Activated T-helper 17 cell treated with anti-CD3 and anti-CD28 coated beads, Interleukin-2, amount 50 U/mL, for 72 hours (primary cell): ENCODE results near the gene PSORS1C1. TPM values are rescaled to one million over a fixed set of nuclear protein-coding genes. Genes with fewer than 3 reads are reported as not detected.
A peak's percentile ranks its signal among the peaks of the same experiment; 100 is the strongest.
"Not testable (repeated sequence)": the region's sequence is repeated elsewhere in the genome, so short reads cannot be mapped to it uniquely, and the experiment has no call there.

Experiments
- ATAC-seq: fragments of 150-1000 bp; cut with Tn5 transposase; replicated peaks from 2 replicates; pipeline ENCODE4 v1.10.0; 2021; ENCODE audit warnings: mild to moderate bottlenecking, moderate library complexity
- H3K27ac Mint-ChIP-seq: one replicate; pipeline ENCODE4 v1.8.0; 2022; ENCODE audit warnings: mixed read lengths
- H3K27me3 Mint-ChIP-seq: one replicate; pipeline ENCODE4 v1.8.0; 2022; ENCODE audit warnings: mixed read lengths
- H3K36me3 Mint-ChIP-seq: one replicate; pipeline ENCODE4 v1.8.0; 2022; ENCODE audit warnings: low read depth, mild to moderate bottlenecking, mixed read lengths
- H3K4me1 Mint-ChIP-seq: one replicate; pipeline ENCODE4 v1.8.0; 2022; ENCODE audit warnings: mixed read lengths
- H3K4me3 Mint-ChIP-seq: one replicate; pipeline ENCODE4 v1.8.0; 2022; ENCODE audit warnings: mild to moderate bottlenecking, mixed read lengths
- H3K9me3 Mint-ChIP-seq: one replicate; pipeline ENCODE4 v1.8.0; 2022; ENCODE audit warnings: mixed read lengths
- total RNA-seq, 2 donors: library from RNA; stranded (reverse); gene quantifications; one replicate each; pipeline ENCODE4 v1.2.3, GENCODE V29; 2022

The PSORS1C1 gene, protein sequence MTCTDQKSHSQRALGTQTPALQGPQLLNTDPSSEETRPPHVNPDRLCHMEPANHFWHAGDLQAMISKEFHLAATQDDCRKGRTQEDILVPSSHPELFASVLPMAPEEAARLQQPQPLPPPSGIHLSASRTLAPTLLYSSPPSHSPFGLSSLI
- not detected for total RNA-seq

DNA sequence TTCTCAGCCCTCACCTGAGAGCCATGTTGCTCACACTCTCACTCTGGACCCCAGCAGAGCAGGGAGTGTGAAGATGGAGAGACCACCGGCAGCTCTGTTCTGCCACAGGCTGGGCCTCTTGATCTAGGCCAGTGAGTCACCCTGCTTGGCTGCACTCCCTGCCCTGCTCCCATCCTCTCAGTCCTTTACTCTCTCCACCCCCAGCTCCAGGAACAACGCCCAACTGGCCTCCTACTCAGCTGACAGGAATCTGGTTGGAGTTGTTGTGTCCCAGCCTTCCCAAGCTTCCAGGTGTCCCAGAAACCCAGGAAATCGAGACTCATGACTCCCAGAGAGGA is at the start of gene PSORS1C1:
Gene PSORS1C1 (plus strand): TSS at position 260 of the 338 bp plus-strand sequence. CDS start 14,833 bp downstream, outside the sequence.
- Mint-ChIP-seq H3K4me1 (peaks cover 7% of the 10 kb centered on the region), H3K9me3 (no peaks in the 10 kb centered on the region), H3K27me3 (peaks cover 9% of the 10 kb centered on the region), H3K27ac (peak within 1 kb of the TSS; percentile 2), H3K36me3 (no peaks in the 10 kb centered on the region), H3K4me3 (no peak within 1 kb of the TSS)
- no peak for ATAC-seq

DNA sequence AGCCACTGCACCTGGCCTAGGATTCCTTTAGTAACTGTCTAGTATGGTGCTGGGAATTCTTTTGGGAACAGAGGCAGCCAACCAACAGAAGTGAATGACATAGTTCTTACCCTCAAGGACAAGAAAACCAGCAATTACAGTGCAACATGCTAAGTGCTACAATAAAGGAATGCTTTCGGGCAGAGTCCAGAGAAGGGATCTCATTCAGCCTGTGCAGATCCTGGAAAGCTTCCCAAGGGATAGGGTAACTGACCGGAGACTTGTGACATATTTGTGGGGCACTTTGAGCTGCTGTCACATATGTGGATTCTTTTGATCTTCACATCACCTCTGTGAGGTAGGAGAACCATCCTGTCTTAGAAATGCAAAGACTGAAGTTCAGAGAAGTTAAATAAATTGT is 49.0 kb upstream of the PSORS1C1 start:
- no peaks in the 10 kb centered on the region for H3K36me3 Mint-ChIP-seq
- H3K9me3 Mint-ChIP-seq: no peaks in the 10 kb centered on the region
- no peaks in the 10 kb centered on the region for H3K4me1 Mint-ChIP-seq
- ATAC-seq: no peak
- no peak overlapping the region for H3K4me3 Mint-ChIP-seq
- H3K27ac Mint-ChIP-seq: no peak overlapping the region
- peaks cover 5% of the 10 kb centered on the region for H3K27me3 Mint-ChIP-seq

DNA sequence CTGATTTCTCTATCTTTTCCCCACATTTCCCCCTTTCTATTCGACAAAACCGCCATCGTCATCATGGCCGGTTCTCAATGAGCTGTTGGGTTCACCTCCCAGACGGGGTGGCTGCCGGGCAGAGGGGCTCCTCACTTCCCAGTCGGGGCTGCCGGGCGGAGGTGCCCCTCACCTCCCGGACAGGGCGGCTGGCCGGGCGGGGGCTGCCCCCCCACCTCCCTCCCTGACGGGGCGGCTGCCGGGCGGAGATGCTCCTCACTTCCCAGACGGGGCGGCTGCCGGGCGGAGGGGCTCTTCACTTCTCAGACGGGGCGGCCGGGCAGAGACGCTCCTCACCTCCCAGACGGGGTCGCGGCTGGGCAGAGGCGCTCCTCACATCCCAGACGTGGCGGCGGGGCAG is 47.6 kb upstream of the PSORS1C1 start:
- H3K4me3 Mint-ChIP-seq, H3K27ac Mint-ChIP-seq, H3K9me3 Mint-ChIP-seq, H3K27me3 Mint-ChIP-seq, H3K4me1 Mint-ChIP-seq, H3K36me3 Mint-ChIP-seq, ATAC-seq: not testable (repeated sequence)

DNA sequence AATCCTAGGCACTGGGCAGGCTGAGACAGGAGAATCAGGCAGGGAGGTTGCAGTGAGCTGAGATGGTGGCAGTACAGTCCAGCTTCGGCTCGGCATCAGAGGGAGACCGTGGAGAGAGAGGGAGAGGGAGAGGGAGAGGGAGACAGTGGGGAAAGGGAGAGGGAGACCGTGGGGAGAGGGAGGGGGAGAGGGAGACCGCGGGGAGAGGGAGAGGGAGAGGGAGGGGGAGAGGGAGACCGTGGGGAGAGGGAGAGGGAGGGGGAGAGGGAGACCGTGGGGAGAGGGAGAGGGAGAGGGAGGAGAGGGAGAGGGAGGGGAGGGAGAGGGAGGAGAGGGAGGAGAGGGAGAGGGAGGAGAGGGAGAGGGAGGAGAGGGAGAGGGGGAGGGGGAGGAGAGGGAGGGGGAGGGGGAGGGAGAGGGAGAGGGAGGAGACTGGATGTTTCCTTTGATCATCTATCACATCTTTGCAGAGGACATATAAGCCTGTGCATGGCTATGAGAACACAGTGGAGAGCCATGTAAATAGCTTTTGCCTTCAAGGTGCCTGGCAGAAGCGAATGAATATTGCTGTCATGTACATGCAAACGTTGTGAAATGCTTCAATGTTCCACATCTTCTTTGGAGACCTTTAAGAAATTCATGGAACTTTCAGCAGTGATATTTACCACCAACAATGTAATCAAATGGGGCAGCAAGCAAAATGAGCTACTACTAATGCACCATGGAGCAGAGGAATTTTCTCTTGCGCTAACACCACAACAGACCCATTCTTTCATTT is 46.5 kb upstream of the PSORS1C1 start:
- H3K27ac Mint-ChIP-seq, ATAC-seq, H3K27me3 Mint-ChIP-seq, H3K4me1 Mint-ChIP-seq, H3K4me3 Mint-ChIP-seq, H3K36me3 Mint-ChIP-seq, H3K9me3 Mint-ChIP-seq: not testable (repeated sequence)

DNA sequence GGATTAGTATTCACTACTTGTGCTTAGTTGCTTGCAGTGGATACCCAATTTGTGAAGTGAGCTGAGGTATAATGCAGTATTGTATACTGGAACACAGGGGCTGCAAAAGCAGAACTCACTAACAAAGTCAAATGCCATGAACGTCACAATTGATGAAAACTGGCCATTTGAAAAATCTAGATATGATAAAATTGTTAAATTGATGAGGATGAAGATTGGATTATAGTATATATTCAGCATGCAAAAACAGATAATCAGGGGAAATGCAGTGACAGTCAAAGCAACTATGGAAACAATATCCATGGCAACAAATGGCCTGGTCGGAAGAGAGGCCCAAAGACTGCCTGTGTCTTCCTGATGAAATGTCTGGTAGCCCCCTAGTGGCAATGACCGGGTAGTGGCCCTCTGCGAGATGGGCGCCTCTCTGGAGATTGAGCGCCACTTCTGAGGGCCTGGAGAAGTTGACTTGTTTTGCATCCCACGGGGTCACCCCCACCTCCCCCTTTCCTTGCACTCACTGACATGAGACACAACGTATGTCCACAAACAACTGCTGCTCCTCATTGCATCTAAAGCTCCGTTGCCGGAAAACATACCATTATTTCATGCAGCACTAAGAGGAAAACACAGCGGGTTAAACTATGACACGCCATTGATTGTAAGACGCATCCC is 45.8 kb upstream of the PSORS1C1 start:
- Mint-ChIP-seq H3K4me3 (no peak overlapping the region), H3K9me3 (no peaks in the 10 kb centered on the region), H3K27me3 (no peaks in the 10 kb centered on the region), H3K4me1 (no peaks in the 10 kb centered on the region), H3K36me3 (no peaks in the 10 kb centered on the region), H3K27ac (no peak overlapping the region)
- peak; percentile 99 for ATAC-seq

DNA sequence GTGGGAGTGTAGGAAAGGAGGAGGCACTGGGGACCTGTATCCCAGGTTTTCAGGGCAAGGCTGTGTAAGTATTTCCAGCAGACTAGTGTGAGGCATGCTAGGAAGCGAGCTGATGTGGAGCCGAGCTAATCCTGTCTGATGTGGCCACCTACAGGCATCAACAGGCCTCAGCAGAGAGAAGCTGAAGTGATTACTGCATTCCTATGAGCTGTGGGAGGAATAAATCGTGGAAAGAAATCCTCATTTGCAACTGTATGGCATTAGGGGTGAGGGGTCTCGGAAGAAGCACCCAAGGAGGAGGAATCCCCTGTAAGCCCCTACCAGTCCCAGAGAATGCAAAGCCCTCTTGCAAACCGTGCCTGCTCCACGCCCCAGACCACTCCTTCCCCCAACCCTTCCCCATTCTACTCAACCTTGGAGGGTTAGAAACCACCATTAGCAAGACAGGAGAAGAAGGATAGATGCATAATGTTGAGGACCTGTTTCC is 43.8 kb upstream of the PSORS1C1 start:
- no peak overlapping the region for H3K4me3 Mint-ChIP-seq
- H3K4me1 Mint-ChIP-seq: no peaks in the 10 kb centered on the region
- no peaks in the 10 kb centered on the region for H3K27me3 Mint-ChIP-seq
- H3K27ac Mint-ChIP-seq: no peak overlapping the region
- no peak for ATAC-seq
- H3K36me3 Mint-ChIP-seq: no peaks in the 10 kb centered on the region
- H3K9me3 Mint-ChIP-seq: no peaks in the 10 kb centered on the region

DNA sequence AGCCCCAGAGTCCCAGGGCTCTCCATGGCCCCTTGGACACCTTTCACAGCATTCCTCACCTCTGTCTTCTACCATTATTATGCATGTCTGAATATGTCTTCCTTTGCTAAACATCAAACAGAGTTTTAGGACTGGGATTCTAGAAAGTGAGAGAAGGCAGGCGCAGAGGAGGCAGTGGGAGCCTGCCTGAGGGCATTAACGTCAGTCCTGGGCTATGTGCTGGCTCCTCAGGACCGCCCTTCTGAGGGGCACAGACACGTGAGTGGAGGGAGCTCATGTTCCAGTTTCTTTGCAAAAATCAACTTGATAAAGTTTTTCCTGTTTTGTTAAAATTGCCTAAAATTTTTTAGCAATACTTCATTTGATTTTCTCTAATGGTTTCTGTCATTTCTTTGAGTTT is 40.2 kb upstream of the PSORS1C1 start:
- no peak overlapping the region for H3K4me3 Mint-ChIP-seq
- H3K4me1 Mint-ChIP-seq: no peaks in the 10 kb centered on the region
- H3K27me3 Mint-ChIP-seq: no peaks in the 10 kb centered on the region
- no peak overlapping the region for H3K27ac Mint-ChIP-seq
- no peaks in the 10 kb centered on the region for H3K36me3 Mint-ChIP-seq
- no peak for ATAC-seq
- no peaks in the 10 kb centered on the region for H3K9me3 Mint-ChIP-seq

DNA sequence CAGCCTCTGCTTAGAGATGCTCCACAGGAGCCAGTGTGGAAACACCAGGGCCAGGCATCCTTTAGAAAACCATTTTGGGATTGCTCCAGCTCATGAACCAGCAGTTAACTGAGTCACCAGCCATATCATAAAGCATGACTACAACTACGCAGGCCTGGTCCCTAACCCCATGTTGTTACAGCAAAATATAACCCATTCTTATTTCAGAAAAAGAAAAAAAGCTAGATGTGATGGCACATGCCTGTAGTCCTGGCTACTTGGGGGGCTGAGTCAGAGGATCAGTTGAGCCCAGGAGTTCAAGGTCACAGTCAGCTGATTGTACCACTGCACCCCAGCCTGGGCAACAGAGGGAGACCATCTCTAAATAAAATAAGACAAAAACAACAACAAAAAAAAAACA is 39.1 kb upstream of the PSORS1C1 start:
- H3K27me3 Mint-ChIP-seq: no peaks in the 10 kb centered on the region
- no peak overlapping the region for H3K4me3 Mint-ChIP-seq
- no peak overlapping the region for H3K27ac Mint-ChIP-seq
- H3K9me3 Mint-ChIP-seq: no peaks in the 10 kb centered on the region
- ATAC-seq: no peak
- H3K36me3 Mint-ChIP-seq: no peaks in the 10 kb centered on the region
- H3K4me1 Mint-ChIP-seq: no peaks in the 10 kb centered on the region

DNA sequence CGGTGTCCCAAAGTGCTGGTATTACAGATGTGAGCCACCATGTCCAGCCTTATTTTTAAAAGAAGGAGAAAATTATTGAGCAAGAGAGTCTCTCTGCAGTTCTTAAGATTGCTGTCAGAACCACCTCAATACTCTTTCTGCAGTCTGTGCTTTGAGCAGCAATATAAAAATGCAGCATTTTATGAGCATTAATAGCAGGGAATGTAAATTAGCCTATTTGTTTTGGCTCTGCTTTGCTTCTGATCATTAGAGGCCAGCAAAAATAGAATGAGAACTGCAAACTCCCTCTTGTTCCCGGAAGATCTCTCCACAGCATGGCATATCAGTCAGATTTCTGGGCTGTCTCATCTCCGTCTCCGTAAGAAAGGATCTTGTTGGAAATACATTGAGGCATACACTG is 38.0 kb upstream of the PSORS1C1 start:
- Mint-ChIP-seq H3K4me3 (no peak overlapping the region), H3K4me1 (no peaks in the 10 kb centered on the region), H3K27me3 (no peaks in the 10 kb centered on the region), H3K9me3 (no peaks in the 10 kb centered on the region), H3K36me3 (no peaks in the 10 kb centered on the region), H3K27ac (no peak overlapping the region)
- ATAC-seq: no peak

DNA sequence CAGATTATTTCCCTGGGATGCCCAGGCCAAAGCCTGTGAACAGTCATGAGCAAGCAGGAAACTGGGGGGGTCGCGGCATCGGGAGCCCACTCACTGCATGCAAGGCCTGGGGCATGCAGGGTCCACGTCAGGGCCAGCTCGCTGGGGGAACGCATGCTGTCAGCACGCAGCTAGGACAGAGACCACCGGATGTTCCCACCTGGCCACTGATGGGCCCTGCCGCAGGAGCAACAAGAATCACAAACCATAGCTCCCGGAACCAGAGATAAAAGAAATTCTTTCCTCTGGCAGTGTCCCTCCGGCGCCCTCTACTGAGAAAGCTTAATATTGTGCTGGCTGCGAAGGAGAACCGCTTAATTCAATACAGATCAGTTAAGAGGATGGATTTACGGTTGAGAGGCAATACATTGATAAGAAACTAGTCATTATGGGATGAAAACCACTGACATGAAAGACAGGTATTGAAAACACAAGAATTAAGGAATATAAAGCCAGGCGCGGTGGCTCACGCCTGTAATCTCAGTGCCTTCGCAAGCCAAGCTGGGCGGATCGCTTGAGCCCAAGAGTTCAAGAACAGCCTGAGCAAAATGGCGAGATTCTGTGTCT is 34.8 kb upstream of the PSORS1C1 start:
- H3K27ac Mint-ChIP-seq: no peak overlapping the region
- no peaks in the 10 kb centered on the region for H3K36me3 Mint-ChIP-seq
- H3K4me1 Mint-ChIP-seq: no peaks in the 10 kb centered on the region
- no peaks in the 10 kb centered on the region for H3K27me3 Mint-ChIP-seq
- ATAC-seq: peak; percentile 81
- peak overlapping the region; percentile 50 for H3K4me3 Mint-ChIP-seq
- no peaks in the 10 kb centered on the region for H3K9me3 Mint-ChIP-seq

DNA sequence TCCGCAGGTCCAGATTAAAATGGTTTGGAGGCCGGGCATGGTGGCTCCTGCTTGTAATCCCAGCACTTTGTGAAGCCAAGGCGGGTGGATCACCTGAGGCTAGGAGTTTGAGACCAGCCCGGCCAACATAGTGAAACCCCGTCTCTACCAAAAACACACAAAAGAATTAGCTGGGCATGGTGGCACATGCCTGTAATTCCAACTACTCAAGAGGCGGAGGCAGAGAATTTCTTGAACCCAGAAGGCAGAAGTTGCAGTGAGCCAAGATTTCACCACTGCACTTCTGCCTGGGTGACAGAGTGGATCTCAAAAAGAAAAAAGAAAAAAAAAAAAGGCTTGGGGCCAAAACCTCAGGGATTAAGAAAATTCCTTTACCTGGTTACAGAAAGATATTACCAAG is 32.7 kb upstream of the PSORS1C1 start:
- peaks cover 2% of the 10 kb centered on the region for H3K4me1 Mint-ChIP-seq
- no peaks in the 10 kb centered on the region for H3K27me3 Mint-ChIP-seq
- ATAC-seq: no peak
- H3K36me3 Mint-ChIP-seq: no peaks in the 10 kb centered on the region
- H3K27ac Mint-ChIP-seq: no peak overlapping the region
- H3K9me3 Mint-ChIP-seq: no peaks in the 10 kb centered on the region
- no peak overlapping the region for H3K4me3 Mint-ChIP-seq

DNA sequence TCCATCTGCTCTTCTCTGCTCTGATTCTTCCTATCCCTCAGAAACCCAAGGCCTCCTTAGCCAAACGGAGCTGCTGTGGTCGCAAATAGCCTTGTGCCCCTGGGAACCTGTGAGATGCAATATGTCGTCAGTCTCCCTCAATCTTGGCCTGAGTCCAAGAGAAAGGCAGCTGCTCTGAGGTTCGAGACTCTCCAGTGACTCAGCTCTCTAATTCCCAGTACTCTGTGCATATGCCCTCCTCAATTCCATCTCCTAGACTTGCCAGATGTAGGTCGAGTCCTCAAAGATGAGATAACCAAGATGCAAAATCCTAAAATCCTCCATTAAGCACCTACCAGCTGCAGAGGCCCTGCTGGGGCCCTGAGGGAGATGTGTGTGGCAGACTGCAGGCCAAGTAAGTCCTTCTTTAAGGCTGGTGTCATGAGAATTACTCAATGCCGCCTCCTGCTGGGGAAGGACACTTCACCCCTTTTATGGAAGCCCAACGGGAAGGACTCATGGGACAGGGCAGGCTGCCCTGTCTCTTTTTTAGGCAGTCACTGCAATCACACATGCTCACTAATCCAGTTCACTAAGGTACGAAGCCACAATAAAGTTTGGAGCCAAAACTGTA is 30.8 kb upstream of the PSORS1C1 start:
- H3K27ac Mint-ChIP-seq: no peak overlapping the region
- H3K27me3 Mint-ChIP-seq: no peaks in the 10 kb centered on the region
- no peak overlapping the region for H3K4me3 Mint-ChIP-seq
- H3K4me1 Mint-ChIP-seq: peaks cover 8% of the 10 kb centered on the region
- no peaks in the 10 kb centered on the region for H3K9me3 Mint-ChIP-seq
- no peaks in the 10 kb centered on the region for H3K36me3 Mint-ChIP-seq
- peak; percentile 41 for ATAC-seq

DNA sequence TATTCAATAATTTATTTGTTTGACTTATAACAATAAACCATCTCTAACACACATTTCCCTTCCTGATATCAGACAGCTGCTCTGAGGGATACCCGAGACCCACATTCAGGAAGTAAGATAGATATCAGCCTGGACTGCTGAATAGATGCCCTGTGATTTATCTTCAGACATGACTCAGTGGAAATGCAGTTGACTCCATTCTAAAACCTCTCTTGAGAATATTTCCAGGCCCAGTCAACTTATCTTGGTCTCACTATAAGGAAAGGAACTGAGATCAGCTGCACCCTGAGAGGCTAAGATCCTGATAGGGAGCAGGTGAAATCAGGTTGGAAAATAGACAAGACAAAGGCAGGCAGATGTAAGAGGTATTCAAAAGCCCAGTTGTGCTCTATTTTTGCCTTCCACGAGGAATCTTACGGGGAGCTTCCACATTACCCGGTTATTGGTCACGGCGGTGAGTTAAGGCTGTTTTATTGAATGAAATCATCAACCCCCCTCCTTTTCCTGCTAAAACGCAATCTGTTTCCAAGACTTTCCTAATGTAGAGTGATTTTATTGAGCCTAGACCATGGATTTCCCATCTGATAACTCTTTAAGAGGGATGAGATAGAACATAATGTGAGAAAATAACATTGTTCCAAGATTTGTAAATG is 27.7 kb upstream of the PSORS1C1 start:
- ATAC-seq: peak; percentile 16
- no peaks in the 10 kb centered on the region for H3K27me3 Mint-ChIP-seq
- H3K27ac Mint-ChIP-seq: no peak overlapping the region

DNA sequence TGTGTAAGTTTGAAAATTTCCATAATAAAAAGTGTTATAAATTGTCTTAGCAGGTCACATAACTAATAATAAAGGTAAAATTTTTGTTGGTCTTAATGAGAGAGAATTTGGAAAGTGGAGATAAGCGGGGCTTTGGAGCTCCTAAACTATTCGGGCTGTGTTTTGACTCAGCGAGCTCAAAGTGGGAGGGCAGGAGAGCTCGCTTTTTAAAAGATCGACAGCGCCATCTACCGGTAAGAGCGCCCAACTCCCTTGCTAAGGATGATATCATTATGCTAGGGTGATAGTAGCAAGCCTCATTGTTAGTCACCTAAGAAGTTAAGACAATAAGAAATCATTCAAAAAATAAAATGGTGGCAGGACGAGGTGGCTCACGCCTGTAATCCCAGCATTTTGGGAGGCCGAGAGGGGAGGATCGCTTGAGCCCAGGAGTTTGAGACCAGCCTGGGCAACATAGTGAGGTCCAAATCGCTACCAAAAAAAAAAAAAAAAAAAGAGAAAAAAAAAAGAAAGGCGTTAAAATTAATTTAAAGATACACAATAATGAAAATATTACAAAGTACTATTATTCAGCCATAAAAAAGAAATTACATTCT is 27.0 kb upstream of the PSORS1C1 start:
- Mint-ChIP-seq H3K4me3 (no peak overlapping the region), H3K27me3 (no peaks in the 10 kb centered on the region), H3K4me1 (peaks cover 13% of the 10 kb centered on the region), H3K36me3 (no peaks in the 10 kb centered on the region), H3K9me3 (no peaks in the 10 kb centered on the region), H3K27ac (peak overlapping the region; percentile 55)
- ATAC-seq: peak; percentile 99

More for the DNA sequence above, 27.7 kb upstream of the PSORS1C1 start:
- Mint-ChIP-seq H3K4me1 (peaks cover 8% of the 10 kb centered on the region), H3K9me3 (no peaks in the 10 kb centered on the region), H3K36me3 (no peaks in the 10 kb centered on the region), H3K4me3 (no peak overlapping the region)
